Stimulated activated CD8-positive, alpha-beta memory T cell treated with anti-CD3 and anti-CD28 coated beads, Interleukin-15, amount 100 ng/mL, for 1 hour (primary cell): ENCODE measurements around the gene VEGFB.
A peak's percentile ranks its signal among the peaks of the same experiment; 100 is the strongest.
"Not testable (repeated sequence)": the region's sequence is repeated elsewhere in the genome, so short reads cannot be mapped to it uniquely, and the experiment has no call there.

ENCODE experiments used
- DNase-seq: peaks from one replicate; pipeline ENCODE4 v3.0.0-alpha.2; 2020; ENCODE audit warnings: low read depth

Gene VEGFB

DNA sequence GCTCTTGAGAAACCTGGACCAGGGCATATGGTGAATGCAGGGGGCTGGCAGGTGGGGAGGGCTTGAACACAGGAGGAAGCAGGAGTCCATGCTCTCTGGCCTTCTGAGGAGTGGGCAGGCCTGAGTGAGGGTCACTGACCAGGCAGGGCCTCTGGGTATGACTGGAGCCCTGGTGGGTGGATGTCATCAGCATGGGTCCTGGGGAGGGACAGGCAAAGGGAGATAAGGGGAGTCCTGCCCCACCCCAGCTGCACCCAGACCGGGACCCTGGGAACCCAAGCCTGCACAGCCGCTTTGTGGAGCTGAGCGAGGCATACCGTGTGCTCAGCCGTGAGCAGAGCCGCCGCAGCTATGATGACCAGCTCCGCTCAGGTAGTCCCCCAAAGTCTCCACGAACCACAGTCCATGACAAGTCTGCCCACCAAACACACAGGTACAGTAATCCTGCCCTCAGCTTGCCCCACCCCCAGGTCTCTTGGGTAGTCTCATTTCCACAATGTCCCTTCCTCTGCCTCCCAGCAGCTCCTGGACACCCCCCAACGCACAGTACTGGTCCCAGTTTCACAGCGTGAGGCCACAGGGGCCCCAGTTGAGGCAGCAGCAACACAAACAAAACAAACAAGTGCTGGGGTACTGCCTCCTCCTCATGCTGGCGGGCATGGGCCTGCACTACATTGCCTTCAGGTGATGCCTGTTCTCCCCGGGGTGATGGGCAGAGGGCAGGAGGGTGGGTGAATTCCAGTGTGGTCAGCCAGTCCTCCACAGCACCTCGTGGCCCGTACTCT lies 2.0 kb upstream of the VEGFB start:
- DNase-seq: no peak

DNA sequence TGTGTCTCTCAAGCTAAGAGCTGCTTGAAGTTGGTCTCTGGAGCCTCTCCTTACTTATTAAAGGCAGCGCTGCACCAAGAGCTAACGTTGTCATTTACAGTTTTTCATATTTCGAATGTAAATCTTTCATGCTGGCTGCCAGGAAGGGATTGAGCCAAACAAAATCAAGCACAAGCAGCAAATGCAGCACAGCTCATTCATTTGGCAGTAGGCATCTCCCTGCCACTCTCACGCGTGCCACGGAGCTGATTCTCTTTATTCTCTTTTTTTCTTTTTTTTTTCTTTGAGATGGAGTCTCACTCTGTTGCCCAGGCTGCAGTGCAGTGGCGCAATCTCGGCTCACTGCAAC lies 1.4 kb upstream of the VEGFB start:
- DNase-seq: no peak

DNA sequence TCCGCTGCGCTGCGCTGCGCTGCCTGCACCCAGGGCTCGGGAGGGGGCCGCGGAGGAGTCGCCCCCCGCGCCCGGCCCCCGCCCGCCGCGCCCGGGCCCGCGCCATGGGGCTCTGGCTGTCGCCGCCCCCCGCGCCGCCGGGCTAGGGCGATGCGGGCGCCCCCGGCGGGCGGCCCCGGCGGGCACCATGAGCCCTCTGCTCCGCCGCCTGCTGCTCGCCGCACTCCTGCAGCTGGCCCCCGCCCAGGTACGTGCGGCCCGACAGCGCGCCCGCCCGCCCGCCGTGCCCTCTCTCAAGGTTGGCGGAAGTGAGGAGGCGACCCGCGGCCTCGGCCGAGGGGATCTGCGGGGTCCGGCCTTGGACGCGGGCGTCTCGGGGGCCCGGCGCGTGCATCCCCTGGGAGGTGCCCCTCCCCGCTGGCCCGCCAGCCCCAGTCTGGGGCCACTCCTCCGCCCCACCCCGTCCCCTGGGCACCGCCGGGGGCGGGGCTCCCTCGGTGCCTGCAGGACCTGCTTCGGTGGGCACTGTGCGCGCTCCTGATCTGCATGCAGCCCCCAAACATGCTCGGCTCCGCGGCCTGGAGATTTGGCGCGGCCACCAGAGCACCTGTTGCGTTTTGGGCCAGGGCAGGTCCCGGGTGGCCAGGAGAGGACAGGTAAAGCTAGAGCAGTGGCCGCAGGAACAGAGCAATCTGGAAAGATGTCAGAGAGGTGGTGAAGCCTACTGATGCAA lies 429 bp downstream of the VEGFB start:
- DNase-seq: no peak

DNA sequence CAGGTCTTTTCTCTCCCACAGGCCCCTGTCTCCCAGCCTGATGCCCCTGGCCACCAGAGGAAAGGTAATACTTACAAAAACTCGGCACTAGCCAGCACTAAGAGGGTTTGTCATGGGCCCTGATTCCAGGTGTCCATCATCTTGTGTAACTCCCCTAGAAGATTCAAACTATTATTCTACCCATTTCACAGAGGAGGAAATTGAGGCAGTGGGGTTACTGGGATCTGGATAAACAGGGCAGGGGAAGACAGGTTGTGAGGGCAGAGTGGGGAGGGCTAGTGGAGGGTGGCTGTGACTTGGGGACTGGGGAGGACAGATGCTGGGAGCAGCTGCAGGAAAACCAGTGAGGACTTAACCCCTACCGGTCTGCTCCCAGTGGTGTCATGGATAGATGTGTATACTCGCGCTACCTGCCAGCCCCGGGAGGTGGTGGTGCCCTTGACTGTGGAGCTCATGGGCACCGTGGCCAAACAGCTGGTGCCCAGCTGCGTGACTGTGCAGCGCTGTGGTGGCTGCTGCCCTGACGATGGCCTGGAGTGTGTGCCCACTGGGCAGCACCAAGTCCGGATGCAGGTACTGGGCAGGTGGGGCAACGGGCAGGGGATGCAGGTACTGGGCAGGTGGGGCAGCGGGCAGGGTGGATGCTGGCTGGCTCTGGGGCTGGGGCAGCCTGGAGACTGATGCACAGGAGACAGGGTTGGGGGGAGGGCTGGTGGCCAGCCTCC lies 1.2 kb downstream of the VEGFB start:
- DNase-seq: no peak

DNA sequence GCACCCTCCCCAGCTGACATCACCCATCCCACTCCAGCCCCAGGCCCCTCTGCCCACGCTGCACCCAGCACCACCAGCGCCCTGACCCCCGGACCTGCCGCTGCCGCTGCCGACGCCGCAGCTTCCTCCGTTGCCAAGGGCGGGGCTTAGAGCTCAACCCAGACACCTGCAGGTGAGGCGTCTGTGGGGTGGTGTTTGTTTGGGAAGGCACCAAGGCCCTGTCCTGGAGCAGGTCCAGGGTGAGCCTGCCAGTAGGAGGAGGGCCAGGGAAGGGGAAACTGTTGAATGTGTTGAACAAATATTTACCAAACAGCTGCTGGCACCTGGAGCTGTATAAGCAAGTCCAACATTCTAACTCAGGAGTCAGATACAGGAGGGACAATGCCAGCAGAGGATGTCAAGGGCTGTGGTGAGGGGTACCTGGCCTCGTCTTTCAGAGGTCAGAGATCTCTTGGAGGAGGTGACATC lies 3.1 kb downstream of the VEGFB start:
- no peak for DNase-seq

DNA sequence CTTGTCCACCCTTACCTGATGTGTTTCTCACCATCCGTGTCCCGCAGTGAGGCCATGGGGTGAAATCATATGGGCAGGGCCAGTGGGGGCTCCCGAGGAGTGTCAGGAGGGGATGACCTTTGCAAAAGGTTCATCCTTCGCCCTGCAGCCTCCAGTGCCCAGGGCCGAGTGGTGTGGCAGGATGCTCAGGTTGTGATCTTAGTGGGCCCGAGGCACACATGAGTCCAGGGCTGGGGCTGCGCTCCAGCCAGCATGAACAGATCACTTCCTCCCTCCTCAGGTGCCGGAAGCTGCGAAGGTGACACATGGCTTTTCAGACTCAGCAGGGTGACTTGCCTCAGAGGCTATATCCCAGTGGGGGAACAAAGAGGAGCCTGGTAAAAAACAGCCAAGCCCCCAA lies 3.7 kb downstream of the VEGFB start:
- no peak for DNase-seq

DNA sequence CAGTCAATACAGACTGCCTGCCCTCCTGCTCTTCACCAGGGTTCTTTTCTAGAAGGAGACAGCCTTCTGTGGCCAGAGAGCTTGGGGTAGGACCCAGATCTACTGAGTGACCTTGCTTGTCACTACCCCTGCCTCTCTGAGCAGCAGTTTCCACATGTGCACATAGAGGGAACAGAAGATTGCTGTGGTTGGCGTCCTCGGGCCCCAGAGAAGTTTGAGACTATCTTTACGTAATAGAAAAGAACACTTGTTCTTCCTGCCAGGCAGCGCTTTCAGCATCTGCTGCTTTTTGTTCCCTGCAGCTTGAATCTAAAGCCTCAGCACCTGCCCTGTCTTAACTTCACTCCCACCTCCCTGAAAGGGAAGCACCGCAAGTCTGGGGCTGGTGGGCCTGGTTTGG lies 4.6 kb downstream of the VEGFB start:
- DNase-seq: no peak

DNA sequence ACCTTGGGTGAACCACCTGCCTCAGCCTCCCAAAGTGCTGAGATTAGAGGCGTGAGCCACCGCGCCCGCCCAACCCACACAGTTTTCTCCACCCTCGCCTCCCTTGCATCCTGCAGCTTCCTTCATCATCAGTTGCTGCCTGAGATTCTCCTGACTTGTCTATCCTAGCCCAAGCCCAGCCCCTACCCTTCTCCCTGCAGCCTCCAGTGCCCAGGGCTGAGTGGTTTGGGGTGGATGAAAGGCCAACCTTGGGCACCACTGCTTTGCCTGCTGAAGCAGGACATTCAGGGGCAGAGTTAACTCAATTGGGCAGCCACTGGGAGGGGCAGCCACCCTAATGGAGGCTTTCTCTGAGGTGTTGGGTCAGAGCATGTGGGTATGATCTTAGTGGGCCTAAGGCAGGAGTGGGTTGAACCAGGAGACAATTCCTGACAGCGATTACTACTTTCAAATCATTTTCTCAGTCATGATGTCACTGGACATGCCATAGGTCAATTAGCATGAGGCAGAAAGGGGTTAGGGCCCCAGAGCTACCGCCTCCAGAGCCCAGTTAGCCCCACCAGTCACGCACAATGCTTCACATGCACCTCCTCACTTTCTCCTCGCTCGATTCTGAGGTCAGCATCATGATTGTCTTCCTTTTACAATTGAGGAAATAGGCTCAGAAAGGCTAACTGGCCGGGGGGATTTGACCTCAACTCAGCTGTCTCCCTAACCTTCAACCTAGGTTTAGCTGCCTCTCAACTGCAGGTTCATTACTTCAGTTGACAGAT lies 5.5 kb downstream of the VEGFB start:
- no peak for DNase-seq

DNA sequence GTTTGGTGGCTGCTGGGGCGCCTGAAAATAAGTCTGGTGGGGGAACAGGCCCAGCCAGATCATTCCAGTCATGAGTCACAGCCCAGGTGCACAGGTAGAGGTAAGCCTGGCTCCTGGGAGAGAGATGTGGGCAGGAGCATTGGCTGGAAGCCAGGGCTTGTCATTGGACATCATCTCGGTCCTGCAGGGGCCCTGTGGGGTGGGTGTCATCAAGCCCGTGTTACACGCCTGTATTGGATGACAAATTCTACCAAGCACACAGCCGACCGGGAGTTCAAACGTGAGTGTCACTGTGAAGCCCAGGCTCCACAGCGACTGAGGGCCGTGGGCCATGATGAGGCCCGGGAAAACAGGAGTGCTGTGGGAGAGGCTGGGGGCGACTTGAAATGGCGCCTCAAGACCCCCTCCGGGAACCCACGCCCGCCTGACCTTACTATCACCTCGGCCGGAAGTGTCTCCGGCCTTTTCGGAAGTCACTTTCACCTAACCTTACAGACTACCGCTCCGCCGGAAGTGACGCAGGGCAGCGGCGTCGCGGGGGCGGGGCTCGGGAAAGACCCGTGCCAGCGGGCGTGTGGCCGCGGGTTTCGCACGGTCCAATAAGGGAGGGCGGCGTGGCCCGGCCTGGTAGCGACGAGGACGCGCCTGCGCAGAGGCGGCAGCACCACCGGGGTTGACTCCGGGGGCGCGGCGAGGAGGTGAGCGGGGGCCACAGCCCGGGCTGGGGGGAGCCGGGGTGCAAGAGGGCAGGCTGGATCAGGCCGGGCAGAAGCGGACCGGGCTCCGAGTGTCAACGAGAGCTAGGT lies 6.3 kb downstream of the VEGFB start, which contains the start of gene FKBP2:
Gene FKBP2 (plus strand): TSS at position 661 of the 806 bp plus-strand sequence. CDS start 1,293 bp downstream, outside the sequence.
- DNase-seq: peak; percentile 88

DNA sequence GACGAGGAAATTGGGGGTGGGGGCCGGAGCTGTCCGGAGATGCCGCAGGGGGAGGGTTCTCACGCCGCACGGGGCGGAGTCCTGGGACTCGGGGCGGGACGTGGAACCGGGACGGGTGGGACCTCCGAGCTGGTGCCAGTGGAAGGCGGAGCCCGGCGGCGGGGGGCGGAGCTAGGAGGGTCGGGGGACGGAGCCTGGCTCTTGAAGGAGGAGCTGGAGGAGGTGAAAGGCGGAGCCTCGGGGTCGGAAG lies 6.8 kb downstream of the VEGFB start:
- DNase-seq: no peak

DNA sequence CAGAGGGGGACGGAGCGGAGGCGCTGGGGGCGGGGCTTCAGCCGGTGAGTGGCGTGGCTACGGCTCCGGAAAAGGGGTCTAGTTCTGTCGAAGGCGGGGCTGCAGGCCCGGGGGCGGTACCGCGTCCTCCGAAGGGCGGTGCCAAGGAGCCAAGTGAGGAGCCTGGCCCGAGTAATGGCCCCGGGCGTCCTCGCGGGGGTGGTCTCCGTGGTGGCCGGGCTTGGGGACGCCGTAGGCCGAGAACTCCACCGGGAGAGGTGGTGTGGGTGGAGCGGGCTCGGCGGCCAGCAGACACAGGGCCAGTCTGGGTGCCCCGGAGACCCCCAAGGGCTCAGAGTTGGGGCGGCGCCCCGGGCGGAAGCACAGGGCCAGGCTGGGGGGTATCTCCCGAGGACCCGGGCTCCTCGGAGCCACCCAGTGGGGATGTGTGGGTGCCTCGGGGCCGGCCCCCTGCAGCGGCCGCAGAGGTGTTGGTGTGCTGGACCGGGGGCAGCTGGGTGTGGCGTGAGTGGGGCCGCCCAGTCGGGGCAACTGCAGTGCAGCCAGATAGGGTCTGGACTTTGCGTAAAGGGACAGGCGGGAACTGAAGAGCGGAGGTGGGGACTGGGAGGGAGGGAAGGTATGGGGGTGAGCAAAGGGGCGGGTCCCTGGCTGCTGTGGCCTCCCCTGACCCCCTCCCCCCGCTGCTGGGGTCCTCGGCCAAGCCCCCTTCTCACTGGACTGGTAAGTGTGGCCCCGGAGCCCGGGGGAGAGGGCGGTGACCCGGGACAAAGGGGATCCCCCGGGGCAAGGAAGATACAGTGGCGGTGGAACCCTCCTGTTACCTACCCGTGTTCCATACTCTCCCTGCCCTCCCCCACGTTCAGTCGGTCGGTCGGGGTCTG lies 7.3 kb downstream of the VEGFB start:
- DNase-seq: peak; percentile 99

DNA sequence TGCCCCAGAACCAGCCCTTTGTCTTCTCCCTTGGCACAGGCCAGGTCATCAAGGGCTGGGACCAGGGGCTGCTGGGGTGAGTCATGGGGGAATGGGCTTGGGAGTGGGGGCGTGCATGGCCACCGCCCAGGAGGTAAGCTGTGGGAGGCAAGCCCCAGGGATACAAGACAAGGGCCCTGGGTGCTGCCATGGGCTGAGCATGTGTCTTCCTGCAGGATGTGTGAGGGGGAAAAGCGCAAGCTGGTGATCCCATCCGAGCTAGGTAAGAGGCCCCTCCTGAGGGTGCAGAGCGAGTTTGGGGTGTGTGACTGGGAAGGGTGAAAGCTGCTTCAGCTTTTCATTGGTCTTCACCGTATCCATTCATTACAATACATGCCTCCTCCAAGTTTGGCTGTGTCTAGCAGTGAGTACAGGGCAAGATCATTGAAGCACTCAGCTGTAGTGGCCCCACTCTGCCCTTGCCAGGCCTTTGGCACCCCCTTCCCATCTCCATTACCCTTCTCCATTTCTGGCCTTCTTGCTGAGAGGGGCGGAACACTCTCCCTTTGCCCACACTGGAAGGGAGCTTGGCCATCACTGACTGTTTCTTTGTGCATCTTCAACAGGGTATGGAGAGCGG lies 9.0 kb downstream of the VEGFB start:
- no peak for DNase-seq

DNA sequence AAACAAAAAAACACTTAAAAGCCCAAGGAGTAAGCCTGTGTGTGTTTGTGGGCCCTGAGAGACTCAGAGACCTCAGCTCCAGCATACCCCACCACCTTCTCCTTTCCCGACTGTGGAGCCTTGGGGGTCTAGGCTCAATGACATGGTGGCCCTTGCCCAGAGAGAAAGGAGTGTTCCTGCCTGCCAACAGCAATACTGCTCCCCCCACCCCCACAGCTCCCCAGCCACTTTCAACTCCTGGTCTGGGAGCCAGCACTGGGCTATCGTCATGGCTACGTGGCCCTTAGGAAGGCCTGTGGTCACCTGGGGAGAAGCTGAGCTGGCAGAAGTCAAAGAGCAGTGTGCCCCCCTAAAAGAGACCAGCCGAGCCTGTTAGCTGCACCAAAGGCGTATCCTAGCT lies 9.7 kb downstream of the VEGFB start:
- DNase-seq: no peak

DNA sequence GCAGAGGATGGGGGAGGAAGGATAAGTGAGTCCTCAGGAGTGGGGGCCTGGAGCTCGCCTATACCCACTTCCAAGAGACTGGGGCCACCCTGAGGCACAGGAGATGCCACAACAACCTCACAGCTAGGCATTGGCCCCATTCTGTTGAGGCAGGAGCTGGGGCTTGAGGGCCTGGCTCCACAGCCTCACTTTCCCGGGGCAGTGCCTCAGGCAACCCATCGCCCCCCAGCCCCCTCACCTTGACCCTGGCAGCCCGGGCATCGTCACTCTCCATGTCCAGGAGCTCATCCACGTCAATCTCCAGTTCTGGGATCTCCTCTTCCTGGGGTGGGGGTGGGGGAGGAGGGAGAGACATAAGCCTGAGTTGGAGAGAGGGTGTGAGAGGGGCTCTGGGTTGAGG lies 10.6 kb downstream of the VEGFB start:
- no peak for DNase-seq

DNA sequence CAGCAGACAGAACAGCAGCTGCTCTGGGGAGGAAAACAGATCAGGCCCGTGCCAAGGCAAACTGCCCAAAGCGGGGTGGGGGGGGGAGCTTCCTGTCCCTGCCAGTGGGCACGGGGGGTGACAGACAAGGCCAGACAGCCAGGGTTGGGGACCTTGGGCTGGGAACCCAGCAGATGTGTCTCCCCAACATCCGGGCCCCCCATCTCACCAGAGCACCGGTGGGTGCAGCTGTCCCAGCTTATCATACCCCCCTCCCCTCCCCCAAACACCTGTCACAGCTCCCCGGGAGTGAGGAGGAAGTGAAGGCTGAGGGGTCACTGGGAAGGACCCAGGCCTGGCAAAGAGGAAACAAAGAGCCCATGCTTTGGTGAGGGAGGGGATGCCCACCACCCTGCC lies 11.0 kb downstream of the VEGFB start:
- no peak for DNase-seq

DNA sequence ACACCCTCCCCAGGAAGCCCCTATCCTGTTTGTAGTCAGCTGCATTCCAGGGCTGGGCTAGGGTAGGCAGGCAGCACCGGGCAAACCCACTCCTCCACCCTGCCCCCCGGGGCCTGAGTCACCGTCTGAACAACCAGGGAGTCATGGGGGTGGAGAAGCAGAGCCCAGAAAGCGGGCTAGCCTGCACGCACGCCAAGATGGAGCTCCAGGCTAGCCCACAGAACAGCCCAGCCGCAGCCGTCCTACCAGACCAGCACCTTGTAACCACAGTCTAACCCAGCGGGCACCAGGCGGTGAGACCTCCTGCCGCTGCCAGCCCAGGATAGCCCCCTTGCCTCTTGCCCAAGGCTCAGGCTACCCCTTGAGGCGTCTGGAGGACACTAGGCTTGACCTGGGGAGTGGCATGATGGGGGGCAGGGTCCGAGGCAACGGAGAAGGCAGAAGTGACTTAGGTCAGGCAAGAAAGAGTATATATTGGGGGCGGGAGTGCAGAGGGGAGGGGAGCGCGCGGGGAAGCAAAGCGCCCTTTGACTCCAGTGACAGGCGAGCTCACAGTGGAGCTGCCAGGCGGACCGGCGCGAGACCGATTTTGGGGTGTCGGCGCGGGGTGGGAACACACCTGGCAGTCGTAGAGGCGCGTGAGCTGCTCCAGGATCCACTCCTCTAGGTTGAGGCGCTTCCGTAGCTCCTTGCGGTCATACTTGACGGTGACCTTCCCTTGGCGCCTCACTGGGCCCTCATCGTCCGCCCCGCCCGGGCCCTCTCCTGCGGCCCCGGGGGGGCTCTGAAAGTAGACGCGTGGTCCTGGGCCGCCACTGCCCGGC lies 11.6 kb downstream of the VEGFB start:
- DNase-seq: peak; percentile 44

DNA sequence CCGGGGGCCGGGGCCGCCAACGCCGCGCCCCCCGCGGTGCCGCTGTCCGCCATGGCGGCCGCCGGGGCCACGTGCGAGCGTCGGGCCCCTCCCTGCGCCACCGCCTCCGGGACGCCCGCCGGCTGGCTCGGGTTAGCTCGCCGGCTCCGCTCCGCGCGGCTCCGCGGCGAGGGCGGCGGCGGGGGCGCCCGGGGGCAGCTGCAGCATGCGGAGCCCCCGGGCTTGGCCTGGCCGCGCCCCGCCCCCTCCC lies 12.2 kb downstream of the VEGFB start:
- not testable (repeated sequence) for DNase-seq

DNA sequence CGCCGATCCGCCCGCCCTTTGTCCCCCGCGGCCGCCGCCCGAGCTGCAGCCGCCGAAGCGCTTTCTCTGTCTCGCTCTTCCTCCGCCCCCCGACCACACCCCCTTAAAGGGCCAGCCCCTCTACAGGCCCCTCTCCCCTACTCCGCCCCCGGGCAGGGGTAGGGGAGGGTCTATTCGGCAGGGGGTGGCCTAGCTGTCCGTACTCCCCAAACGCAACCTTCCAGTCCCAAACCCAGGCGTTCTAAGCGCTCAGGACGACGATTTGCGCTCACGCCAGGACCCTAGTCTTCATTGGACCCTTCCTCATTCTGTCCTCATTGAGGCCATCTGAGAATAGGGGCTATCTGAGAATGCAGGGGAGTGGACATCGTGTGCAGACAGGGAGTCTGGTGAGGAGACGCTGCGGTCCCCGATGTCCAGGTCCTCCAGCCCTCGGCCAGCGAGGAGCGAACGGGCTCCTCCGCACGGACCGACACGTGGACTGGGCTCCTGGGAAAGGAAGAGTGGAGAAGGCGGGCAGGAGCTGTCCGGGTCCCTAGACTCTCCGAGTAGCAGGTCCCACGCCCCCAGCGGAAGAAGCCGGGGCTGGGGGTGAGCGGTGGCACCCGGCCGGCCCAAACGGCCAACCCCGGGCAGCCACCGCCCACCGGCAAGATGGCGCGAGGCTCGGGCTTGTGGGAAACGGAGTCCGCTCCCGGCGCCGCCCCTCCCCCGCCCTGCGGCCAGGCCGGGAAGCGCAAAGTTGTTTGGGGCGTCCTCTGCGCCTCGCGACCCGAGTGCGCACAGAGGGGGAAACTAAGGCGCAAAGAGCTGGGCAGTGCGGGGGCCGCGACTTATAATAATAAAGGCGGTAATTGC lies 12.7 kb downstream of the VEGFB start, which contains the start of gene PPP1R14B:
Gene PPP1R14B (minus strand): TSS at position 73 of the 858 bp plus-strand sequence. CDS start 270 bp downstream, outside the sequence.
- peak; percentile 54 for DNase-seq
